ENCODE results near the gene PRKAB2. TPM values are rescaled to one million over a fixed set of nuclear protein-coding genes. Genes with fewer than 3 reads are reported as not detected.

The PRKAB2 gene
- total and polyA plus RNA-seq, 9 of the 15 experiments (the other 6 are each of a cell fraction or from before 2014, with no cell fraction given), result 2.3 to 20.8 (median 7.9) TPM

DNA sequence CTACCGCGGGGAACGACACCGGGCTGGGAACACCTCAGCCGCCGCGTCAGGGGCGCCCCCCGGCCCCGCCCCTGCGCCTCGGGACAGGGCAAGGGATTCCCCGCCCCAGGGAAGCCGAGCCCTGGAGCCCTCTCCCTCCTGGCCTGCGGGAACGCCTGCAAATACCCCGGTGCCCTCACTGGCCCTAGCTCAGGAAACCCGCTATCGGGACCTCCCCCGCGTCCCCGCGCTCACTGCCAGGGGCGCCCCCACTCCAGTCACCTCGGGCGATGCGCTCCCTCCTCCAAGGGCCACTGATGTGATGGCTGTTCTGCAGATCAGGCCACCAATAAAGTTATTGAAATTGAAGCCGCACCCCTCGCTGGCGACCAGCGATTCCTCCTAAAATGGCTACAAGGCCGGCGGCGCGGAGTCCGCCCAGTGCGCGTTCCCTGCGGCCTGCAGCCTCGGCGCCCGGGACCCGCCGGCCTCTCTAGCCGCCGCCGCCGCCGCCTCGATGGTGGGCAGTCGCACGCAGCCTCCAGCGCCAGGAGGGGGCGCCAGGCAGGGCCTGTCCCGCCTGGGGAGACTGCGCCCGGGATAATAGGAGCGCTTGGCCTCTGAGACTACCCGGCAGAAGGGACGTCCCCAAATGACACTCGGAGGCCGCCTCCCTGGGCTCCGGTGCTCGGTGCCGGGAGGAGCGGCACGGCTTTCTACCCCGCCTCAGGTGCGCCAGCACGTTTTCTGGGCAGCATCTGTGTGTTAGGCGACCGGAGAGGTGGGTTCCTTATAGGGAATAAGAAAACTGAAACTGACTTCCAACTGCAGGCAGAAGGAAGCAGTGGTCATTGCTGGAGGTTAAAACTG lies at the start of gene PRKAB2 (continued):
- TF ChIP-seq NRF1 (conservative IDR thresholded peaks at IDR 0.05 in 1 of 2, IDR thresholded peaks at IDR 0.05 in 1 of 2) (peak; percentile 82 to 84), FOXM1 (IDR thresholded peaks at IDR 0.05; ENCODE audit: low read depth) (no peak), FOXM1 (CRISPR knock-in tag; IDR thresholded peaks at IDR 0.05; ENCODE audit: low read depth) (0 out of 2 replicates have a peak, but pooled peaks have one; percentile 62), NFE2 (IDR thresholded peaks at IDR 0.05; ENCODE audit: low read depth) (no peak), RNF2 (IDR thresholded peaks at IDR 0.05) (peak; percentile 40), ZSCAN29 (IDR thresholded peaks at IDR 0.05) (no peak), KLF6 (CRISPR knock-in tag; IDR thresholded peaks at IDR 0.05; ENCODE audit: borderline replicate concordance) (no peak; the same call in 1 of the 2 replicates), MYC (IDR thresholded peaks at IDR 0.05; ENCODE audit: low read depth, low read length) (peak; percentile 53), MYC (CRISPR knock-in tag; IDR thresholded peaks at IDR 0.05; ENCODE audit: borderline replicate concordance, low read depth) (peak; percentile 44; the same call in 1 of the 2 replicates), NCOR1 (IDR thresholded peaks at IDR 0.05) (peak; percentile 84), RBM25 (IDR thresholded peaks at IDR 0.05; ENCODE audit: low read depth, low read length, severe bottlenecking) (no peak), NEUROD1 (IDR thresholded peaks at IDR 0.05; ENCODE audit: borderline replicate concordance, low read depth, low read length, partially characterized antibody) (peak; percentile 43), BACH1 (tag; IDR thresholded peaks at IDR 0.05) (peak; percentile 39; the same call in 1 of the 2 replicates), BDP1 (IDR thresholded peaks at IDR 0.05; ENCODE audit: insufficient read depth, insufficient read length) (no peak), SMAD1 (IDR thresholded peaks at IDR 0.05; ENCODE audit: low read depth, low read length, partially characterized antibody) (no peak), CAMTA2 (CRISPR knock-in tag; conservative IDR thresholded peaks at IDR 0.05) (no peak), POLR3A (IDR thresholded peaks at IDR 0.05; ENCODE audit: borderline replicate concordance, extremely low read depth, insufficient read depth, insufficient read length) (no peak), ZNF140 (CRISPR knock-in tag; IDR thresholded peaks at IDR 0.05) (no peak), E2F3 (CRISPR knock-in tag; IDR thresholded peaks at IDR 0.05) (peak; percentile 63; the same call in 1 of the 2 replicates)
- TF ChIP-seq, protein P1, sequence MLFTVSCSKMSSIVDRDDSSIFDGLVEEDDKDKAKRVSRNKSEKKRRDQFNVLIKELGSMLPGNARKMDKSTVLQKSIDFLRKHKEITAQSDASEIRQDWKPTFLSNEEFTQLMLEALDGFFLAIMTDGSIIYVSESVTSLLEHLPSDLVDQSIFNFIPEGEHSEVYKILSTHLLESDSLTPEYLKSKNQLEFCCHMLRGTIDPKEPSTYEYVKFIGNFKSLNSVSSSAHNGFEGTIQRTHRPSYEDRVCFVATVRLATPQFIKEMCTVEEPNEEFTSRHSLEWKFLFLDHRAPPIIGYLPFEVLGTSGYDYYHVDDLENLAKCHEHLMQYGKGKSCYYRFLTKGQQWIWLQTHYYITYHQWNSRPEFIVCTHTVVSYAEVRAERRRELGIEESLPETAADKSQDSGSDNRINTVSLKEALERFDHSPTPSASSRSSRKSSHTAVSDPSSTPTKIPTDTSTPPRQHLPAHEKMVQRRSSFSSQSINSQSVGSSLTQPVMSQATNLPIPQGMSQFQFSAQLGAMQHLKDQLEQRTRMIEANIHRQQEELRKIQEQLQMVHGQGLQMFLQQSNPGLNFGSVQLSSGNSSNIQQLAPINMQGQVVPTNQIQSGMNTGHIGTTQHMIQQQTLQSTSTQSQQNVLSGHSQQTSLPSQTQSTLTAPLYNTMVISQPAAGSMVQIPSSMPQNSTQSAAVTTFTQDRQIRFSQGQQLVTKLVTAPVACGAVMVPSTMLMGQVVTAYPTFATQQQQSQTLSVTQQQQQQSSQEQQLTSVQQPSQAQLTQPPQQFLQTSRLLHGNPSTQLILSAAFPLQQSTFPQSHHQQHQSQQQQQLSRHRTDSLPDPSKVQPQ (CRISPR knock-in tag; IDR thresholded peaks at IDR 0.05; ENCODE audit: borderline replicate concordance), result no peak
- TF ChIP-seq, protein P2, sequence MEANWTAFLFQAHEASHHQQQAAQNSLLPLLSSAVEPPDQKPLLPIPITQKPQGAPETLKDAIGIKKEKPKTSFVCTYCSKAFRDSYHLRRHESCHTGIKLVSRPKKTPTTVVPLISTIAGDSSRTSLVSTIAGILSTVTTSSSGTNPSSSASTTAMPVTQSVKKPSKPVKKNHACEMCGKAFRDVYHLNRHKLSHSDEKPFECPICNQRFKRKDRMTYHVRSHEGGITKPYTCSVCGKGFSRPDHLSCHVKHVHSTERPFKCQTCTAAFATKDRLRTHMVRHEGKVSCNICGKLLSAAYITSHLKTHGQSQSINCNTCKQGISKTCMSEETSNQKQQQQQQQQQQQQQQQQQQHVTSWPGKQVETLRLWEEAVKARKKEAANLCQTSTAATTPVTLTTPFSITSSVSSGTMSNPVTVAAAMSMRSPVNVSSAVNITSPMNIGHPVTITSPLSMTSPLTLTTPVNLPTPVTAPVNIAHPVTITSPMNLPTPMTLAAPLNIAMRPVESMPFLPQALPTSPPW (CRISPR knock-in tag; IDR thresholded peaks at IDR 0.05), result peak; percentile 94
- TF ChIP-seq, protein P3, sequence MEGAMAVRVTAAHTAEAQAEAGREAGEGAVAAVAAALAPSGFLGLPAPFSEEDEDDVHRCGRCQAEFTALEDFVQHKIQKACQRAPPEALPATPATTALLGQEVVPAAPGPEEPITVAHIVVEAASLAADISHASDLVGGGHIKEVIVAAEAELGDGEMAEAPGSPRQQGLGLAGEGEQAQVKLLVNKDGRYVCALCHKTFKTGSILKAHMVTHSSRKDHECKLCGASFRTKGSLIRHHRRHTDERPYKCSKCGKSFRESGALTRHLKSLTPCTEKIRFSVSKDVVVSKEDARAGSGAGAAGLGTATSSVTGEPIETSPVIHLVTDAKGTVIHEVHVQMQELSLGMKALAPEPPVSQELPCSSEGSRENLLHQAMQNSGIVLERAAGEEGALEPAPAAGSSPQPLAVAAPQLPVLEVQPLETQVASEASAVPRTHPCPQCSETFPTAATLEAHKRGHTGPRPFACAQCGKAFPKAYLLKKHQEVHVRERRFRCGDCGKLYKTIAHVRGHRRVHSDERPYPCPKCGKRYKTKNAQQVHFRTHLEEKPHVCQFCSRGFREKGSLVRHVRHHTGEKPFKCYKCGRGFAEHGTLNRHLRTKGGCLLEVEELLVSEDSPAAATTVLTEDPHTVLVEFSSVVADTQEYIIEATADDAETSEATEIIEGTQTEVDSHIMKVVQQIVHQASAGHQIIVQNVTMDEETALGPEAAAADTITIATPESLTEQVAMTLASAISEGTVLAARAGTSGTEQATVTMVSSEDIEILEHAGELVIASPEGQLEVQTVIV (CRISPR knock-in tag; IDR thresholded peaks at IDR 0.05; ENCODE audit: borderline replicate concordance), result no peak
